T-helper 9 cell (primary cell): Measurements from ENCODE around the gene RAB40B.
"Not testable (repeated sequence)": the region's sequence is repeated elsewhere in the genome, so short reads cannot be mapped to it uniquely, and the experiment has no call there.

Source experiments
- DNase-seq: peaks from one replicate; pipeline ENCODE4 v3.0.0-alpha.2; 2020
- total RNA-seq, 2 donors: gene quantifications; one replicate each; lab custom pipeline; 2026; lab: John Stamatoyannopoulos, UW

Gene RAB40B
- total RNA-seq: 2.2 to 4.0 reads per million in 2 donors

GRCh38 chr17:82698065-82698973 lies at the start of gene RAB40B:
RAB40B (minus strand) TSS chr17:82698698; CDS start chr17:82698596, 102 bp downstream.
- peak; percentile 98 for DNase-seq

- DNase-seq: no peak
Observed at GRCh38 chr17:82745524-82745923, 47.0 kb upstream of the RAB40B start.

GRCh38 chr17:82744736-82745135 lies 46.2 kb upstream of the RAB40B start:
- not testable (repeated sequence) for DNase-seq

- no peak for DNase-seq
Observed at GRCh38 chr17:82743344-82744219, 45.1 kb upstream of the RAB40B start.

- no peak for DNase-seq
Observed at GRCh38 chr17:82740906-82741759, 42.6 kb upstream of the RAB40B start.

GRCh38 chr17:82737967-82738877 lies 39.7 kb upstream of the RAB40B start:
- DNase-seq: no peak

- no peak for DNase-seq
Observed at GRCh38 chr17:82736511-82737185, 38.1 kb upstream of the RAB40B start.

- DNase-seq: peak; percentile 32
Observed at GRCh38 chr17:82734987-82735866, 36.7 kb upstream of the RAB40B start, which contains the start of gene FN3K. FN3K (plus strand) TSS chr17:82735615; CDS start chr17:82735637, 22 bp downstream.

GRCh38 chr17:82732118-82732743 lies 33.7 kb upstream of the RAB40B start:
- DNase-seq: no peak

GRCh38 chr17:82729479-82730260 lies 31.2 kb upstream of the RAB40B start:
- no peak for DNase-seq

- DNase-seq: no peak
Observed at GRCh38 chr17:82726427-82726826, 27.9 kb upstream of the RAB40B start.

GRCh38 chr17:82723169-82723807 lies 24.8 kb upstream of the RAB40B start:
- DNase-seq: no peak

GRCh38 chr17:82722341-82723013 lies 24.0 kb upstream of the RAB40B start:
- no peak for DNase-seq

- DNase-seq: no peak
Observed at GRCh38 chr17:82720204-82720603, 21.7 kb upstream of the RAB40B start.

- no peak for DNase-seq
Observed at GRCh38 chr17:82718986-82719685, 20.6 kb upstream of the RAB40B start.
